ENCODE results near the gene ZP2. TPM values are rescaled to one million over a fixed set of nuclear protein-coding genes. Genes with fewer than 3 reads are reported as not detected.

The ZP2 gene
- total and polyA plus RNA-seq, 9 of the 15 experiments (the other 6 are each of a cell fraction or from before 2014, with no cell fraction given): not detected

DNA sequence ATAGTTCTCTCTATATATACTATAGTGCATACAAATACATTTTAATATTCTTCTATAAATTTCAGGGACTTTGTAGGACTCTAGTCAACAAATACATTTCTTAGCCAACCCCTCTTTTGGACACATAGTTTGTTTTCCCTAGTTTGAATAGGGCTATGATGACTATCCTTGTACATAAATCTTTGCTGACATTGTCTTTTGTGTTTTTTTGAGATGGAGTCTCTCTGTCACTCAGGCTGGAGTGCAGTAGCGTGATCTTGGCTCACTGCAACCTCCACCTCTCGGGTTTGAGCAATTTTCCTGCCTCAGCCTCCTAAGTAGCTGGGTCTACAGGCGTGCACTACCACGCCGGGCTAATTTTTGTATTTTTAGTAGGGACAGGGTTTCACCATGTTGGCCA, 25.5 kb upstream of the ZP2 start (continued):
- TF ChIP-seq, protein P1, sequence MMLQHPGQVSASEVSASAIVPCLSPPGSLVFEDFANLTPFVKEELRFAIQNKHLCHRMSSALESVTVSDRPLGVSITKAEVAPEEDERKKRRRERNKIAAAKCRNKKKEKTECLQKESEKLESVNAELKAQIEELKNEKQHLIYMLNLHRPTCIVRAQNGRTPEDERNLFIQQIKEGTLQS (IDR thresholded peaks at IDR 0.05): no peak
- TF ChIP-seq, protein P1 (CRISPR knock-in tag; conservative IDR thresholded peaks at IDR 0.05): no peak
- TF ChIP-seq, protein P2, sequence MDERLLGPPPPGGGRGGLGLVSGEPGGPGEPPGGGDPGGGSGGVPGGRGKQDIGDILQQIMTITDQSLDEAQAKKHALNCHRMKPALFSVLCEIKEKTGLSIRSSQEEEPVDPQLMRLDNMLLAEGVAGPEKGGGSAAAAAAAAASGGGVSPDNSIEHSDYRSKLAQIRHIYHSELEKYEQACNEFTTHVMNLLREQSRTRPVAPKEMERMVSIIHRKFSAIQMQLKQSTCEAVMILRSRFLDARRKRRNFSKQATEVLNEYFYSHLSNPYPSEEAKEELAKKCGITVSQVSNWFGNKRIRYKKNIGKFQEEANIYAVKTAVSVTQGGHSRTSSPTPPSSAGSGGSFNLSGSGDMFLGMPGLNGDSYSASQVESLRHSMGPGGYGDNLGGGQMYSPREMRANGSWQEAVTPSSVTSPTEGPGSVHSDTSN (CRISPR knock-in tag; IDR thresholded peaks at IDR 0.05; ENCODE audit: low read depth): no peak
- TF ChIP-seq, protein P2 (tag; conservative IDR thresholded peaks at IDR 0.05; ENCODE audit: low read depth): peak; percentile 39; the same call in 1 of the 2 replicates
- TF ChIP-seq, protein P3, sequence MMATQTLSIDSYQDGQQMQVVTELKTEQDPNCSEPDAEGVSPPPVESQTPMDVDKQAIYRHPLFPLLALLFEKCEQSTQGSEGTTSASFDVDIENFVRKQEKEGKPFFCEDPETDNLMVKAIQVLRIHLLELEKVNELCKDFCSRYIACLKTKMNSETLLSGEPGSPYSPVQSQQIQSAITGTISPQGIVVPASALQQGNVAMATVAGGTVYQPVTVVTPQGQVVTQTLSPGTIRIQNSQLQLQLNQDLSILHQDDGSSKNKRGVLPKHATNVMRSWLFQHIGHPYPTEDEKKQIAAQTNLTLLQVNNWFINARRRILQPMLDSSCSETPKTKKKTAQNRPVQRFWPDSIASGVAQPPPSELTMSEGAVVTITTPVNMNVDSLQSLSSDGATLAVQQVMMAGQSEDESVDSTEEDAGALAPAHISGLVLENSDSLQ (IDR thresholded peaks at IDR 0.05): peak; percentile 35; the same call in 1 of the 2 replicates

DNA sequence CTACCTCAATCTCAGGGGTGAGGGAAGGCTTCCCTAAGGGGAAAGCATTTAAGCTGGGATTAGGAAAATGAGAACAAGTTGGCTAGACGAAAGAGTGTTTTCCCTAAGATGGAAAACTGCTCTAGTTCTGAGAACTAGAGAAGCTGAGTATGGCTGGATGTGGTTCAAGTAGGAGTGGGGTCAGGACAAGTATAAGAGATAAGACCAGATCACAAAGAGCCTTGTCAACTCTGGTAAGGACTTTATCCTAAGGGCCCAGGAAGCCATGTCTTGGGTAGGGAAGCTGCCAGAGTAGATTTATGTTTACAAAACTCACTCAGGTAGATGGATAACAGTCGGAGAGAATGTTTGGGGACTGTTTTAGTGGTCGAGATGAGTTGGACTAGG, 23.8 kb upstream of the ZP2 start:
- in situ Hi-C loops (cut with MboI) (no loop called here), intact Hi-C loops (cut with micrococcal nuclease) (no loop called here)
- Histone ChIP-seq H2AFZ (ENCODE audit: low read depth, low read length) (no peak overlapping the region), H3K9ac (ENCODE audit: insufficient read depth in 1 of 2, low read depth in 2 of 2, low read length in 2 of 2) (no peak overlapping the region), H3K27ac (ENCODE audit: extremely low read depth, low read depth, low read length) (no peak overlapping the region), H3K4me1 (replicated peaks in 1 of 2; ENCODE audit: control insufficient read depth in 2 of 2, insufficient read depth in 2 of 2, low read length in 2 of 2) (peaks cover 11 to 18% of the 10 kb centered on the region in 2 experiments; a peak in 4 of 5 replicates), H4K20me1 (replicated peaks; ENCODE audit: control insufficient read depth, insufficient read depth, low read length) (no peaks in the 10 kb centered on the region), H3K4me2 (ENCODE audit: insufficient read depth, low read length) (peak overlapping the region; percentile 22; the same call in 1 of the 2 replicates), H3K4me3 (no peak overlapping the region), H3K79me2 (ENCODE audit: control insufficient read depth, insufficient read depth, low read length) (no peaks in the 10 kb centered on the region), H3K27me3 (ENCODE audit: control insufficient read depth in 2 of 2, insufficient read depth in 2 of 2, low read length in 2 of 2) (no peaks in the 10 kb centered on the region; a peak in 1 of 5 replicates), H3K36me3 (ENCODE audit: control insufficient read depth, insufficient read depth, low read length) (no peaks in the 10 kb centered on the region), H3K9me1 (ENCODE audit: control insufficient read depth, insufficient read depth, low read length) (no peaks in the 10 kb centered on the region), H3K9me3 (replicated peaks; ENCODE audit: control insufficient read depth, insufficient read depth, low read depth, low read length) (no peaks in the 10 kb centered on the region)
- ChIA-PET POLR2A (interaction anchor here (1.3 kb wide), 1 partner anchor 20 kb away, joined by 4 read pairs; no protein-coding TSS in a partner anchor), CTCF (ENCODE audit: low intra/inter-chr PET ratio) (no interaction called here)
- no TSS peak for BruUV-seq (replicated peaks)
- ATAC-seq (peak; percentile 44; the same call in 1 of the 3 replicates), DNase-seq (ENCODE audit: extremely low read depth in 1 of 4, low spot score in 3 of 4) (peak in 2 of 4 experiments; percentile 25 to 38), FAIRE-seq (no peak)
- WGBS (ENCODE audit: insufficient coverage, low coverage, missing lambda C conversion rate): 0% methylated on average over 3 of the region's 3 CpGs
- TF ChIP-seq CEBPG (CRISPR knock-in tag; IDR thresholded peaks at IDR 0.05): no peak
- TF ChIP-seq CEBPG (tag; conservative IDR thresholded peaks at IDR 0.05 in 1 of 2, IDR thresholded peaks at IDR 0.05 in 1 of 2): no peak
- TF ChIP-seq, protein P2 (CRISPR knock-in tag; IDR thresholded peaks at IDR 0.05; ENCODE audit: low read depth): no peak
- TF ChIP-seq, protein P2 (tag; conservative IDR thresholded peaks at IDR 0.05; ENCODE audit: low read depth): 0 out of 2 replicates have a peak, but pooled peaks have one; percentile 17
- peak; percentile 44 for TF ChIP-seq CBFA2T3 (IDR thresholded peaks at IDR 0.05)
- peak; percentile 25; the same call in 1 of the 2 replicates for TF ChIP-seq SMARCA4 (IDR thresholded peaks at IDR 0.05)
- TF ChIP-seq, protein P4, sequence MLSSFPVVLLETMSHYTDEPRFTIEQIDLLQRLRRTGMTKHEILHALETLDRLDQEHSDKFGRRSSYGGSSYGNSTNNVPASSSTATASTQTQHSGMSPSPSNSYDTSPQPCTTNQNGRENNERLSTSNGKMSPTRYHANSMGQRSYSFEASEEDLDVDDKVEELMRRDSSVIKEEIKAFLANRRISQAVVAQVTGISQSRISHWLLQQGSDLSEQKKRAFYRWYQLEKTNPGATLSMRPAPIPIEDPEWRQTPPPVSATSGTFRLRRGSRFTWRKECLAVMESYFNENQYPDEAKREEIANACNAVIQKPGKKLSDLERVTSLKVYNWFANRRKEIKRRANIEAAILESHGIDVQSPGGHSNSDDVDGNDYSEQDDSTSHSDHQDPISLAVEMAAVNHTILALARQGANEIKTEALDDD (IDR thresholded peaks at IDR 0.05): peak; percentile 89; the same call in 1 of the 2 replicates
- peak; percentile 38; the same call in 1 of the 2 replicates for TF ChIP-seq TCF3 (CRISPR knock-in tag; IDR thresholded peaks at IDR 0.05)
- peak; percentile 53 for TF ChIP-seq MEIS2 (IDR thresholded peaks at IDR 0.05; ENCODE audit: partially characterized antibody)
